Measurements from ENCODE around the gene HMGN2.

GRCh38 chr1:26468911-26469310 is 3.3 kb upstream of the HMGN2 start:
- TF ChIP-seq EZH2 (IDR thresholded peaks at IDR 0.05; ENCODE audit: borderline replicate concordance, low read depth, low read length, severe bottlenecking): no peak
- TF ChIP-seq, protein P1, sequence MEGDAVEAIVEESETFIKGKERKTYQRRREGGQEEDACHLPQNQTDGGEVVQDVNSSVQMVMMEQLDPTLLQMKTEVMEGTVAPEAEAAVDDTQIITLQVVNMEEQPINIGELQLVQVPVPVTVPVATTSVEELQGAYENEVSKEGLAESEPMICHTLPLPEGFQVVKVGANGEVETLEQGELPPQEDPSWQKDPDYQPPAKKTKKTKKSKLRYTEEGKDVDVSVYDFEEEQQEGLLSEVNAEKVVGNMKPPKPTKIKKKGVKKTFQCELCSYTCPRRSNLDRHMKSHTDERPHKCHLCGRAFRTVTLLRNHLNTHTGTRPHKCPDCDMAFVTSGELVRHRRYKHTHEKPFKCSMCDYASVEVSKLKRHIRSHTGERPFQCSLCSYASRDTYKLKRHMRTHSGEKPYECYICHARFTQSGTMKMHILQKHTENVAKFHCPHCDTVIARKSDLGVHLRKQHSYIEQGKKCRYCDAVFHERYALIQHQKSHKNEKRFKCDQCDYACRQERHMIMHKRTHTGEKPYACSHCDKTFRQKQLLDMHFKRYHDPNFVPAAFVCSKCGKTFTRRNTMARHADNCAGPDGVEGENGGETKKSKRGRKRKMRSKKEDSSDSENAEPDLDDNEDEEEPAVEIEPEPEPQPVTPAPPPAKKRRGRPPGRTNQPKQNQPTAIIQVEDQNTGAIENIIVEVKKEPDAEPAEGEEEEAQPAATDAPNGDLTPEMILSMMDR (IDR thresholded peaks at IDR 0.05; ENCODE audit: borderline replicate concordance, extremely low read depth, low read length, poor library complexity, severe bottlenecking): no peak

Data from DND-41 (cell line).